ENCODE results near the gene CCDC85C.

DNA sequence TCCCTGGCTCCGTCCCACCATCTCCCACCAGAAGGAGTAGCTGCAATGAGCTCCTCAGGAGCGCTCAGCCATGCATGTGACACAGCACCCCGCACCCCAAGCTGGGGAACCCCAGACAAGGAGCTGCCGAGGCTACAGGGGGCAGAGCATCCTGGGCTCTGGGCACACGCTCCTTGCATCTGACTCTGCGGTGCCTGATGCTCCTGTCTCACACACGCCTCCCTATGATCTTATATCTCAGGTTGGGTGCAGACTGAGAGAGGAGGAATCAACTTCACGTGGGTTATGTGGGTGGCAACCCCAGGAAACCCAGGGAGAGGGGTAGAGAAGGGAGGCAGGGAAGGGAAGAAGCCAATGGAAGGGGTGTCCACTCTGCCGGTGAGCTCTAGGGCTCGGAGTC is 62.8 kb downstream of the CCDC85C start:
- TF ChIP-seq, protein P1, sequence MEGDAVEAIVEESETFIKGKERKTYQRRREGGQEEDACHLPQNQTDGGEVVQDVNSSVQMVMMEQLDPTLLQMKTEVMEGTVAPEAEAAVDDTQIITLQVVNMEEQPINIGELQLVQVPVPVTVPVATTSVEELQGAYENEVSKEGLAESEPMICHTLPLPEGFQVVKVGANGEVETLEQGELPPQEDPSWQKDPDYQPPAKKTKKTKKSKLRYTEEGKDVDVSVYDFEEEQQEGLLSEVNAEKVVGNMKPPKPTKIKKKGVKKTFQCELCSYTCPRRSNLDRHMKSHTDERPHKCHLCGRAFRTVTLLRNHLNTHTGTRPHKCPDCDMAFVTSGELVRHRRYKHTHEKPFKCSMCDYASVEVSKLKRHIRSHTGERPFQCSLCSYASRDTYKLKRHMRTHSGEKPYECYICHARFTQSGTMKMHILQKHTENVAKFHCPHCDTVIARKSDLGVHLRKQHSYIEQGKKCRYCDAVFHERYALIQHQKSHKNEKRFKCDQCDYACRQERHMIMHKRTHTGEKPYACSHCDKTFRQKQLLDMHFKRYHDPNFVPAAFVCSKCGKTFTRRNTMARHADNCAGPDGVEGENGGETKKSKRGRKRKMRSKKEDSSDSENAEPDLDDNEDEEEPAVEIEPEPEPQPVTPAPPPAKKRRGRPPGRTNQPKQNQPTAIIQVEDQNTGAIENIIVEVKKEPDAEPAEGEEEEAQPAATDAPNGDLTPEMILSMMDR (IDR thresholded peaks at IDR 0.05): no peak
- no peak for TF ChIP-seq POLR2A (IDR thresholded peaks at IDR 0.05)
- TF ChIP-seq EP300 (IDR thresholded peaks at IDR 0.05): no peak

All from ovary (tissue), 3 donors.